IMR-90 (cell line): ENCODE measurements around the gene NUBPL.

ENCODE experiments used
- BHLHE40 ChIP-seq: fragments of 150-350 bp; IDR thresholded peaks from 2 replicates; pipeline ENCODE4 v1.6.1; 2016; ENCODE audit warnings: mild to moderate bottlenecking, low read depth, low read length
- CHD1 ChIP-seq: IDR thresholded peaks from 2 replicates; pipeline ENCODE4 v1.6.1; 2012; ENCODE audit warnings: low read depth, low read length, improper control_type of control experiment
- CTCF ChIP-seq: conservative IDR thresholded peaks from 2 replicates; pipeline ENCODE4 v1.5.1; 2012; ENCODE audit warnings: mild to moderate bottlenecking, low read depth, low read length, improper control_type of control experiment
- FOS ChIP-seq: fragments of 150-350 bp; IDR thresholded peaks from 2 replicates; pipeline ENCODE4 v1.6.1; 2016; ENCODE audit warnings: low read depth, low read length
- POLR2A ChIP-seq: IDR thresholded peaks from 2 replicates; pipeline ENCODE4 v1.6.1; 2012; ENCODE audit warnings: mild to moderate bottlenecking, low read depth, low read length
- RFX5 ChIP-seq: IDR thresholded peaks from 2 replicates; pipeline ENCODE4 v1.8.0; 2012; ENCODE audit warnings: low read depth, mild to moderate bottlenecking, low read length, moderate library complexity
- SMC3 ChIP-seq: fragments of 150-350 bp; IDR thresholded peaks from 2 replicates; pipeline ENCODE4 v1.6.1; 2016; ENCODE audit warnings: low read depth, mild to moderate bottlenecking, antibody characterized with exemption, low read length, moderate library complexity
- USF2 ChIP-seq: fragments of 150-350 bp; IDR thresholded peaks from 2 replicates; pipeline ENCODE4 v1.6.1; 2017; ENCODE audit warnings: mild to moderate bottlenecking, antibody characterized with exemption, low read length, low read depth

GRCh38 chr14:31867570-31867969 is 306.4 kb downstream of the NUBPL start:
- no peak for TF ChIP-seq RFX5
- no peak for TF ChIP-seq CTCF
- TF ChIP-seq POLR2A = no peak
- no peak for TF ChIP-seq USF2
- TF ChIP-seq FOS = no peak
- no peak for TF ChIP-seq SMC3
- no peak for TF ChIP-seq CHD1
- TF ChIP-seq BHLHE40 = no peak
